ENCODE results near the gene PJA1. TPM values are rescaled to one million over a fixed set of nuclear protein-coding genes. Genes with fewer than 3 reads are reported as not detected.

Gene PJA1, protein sequence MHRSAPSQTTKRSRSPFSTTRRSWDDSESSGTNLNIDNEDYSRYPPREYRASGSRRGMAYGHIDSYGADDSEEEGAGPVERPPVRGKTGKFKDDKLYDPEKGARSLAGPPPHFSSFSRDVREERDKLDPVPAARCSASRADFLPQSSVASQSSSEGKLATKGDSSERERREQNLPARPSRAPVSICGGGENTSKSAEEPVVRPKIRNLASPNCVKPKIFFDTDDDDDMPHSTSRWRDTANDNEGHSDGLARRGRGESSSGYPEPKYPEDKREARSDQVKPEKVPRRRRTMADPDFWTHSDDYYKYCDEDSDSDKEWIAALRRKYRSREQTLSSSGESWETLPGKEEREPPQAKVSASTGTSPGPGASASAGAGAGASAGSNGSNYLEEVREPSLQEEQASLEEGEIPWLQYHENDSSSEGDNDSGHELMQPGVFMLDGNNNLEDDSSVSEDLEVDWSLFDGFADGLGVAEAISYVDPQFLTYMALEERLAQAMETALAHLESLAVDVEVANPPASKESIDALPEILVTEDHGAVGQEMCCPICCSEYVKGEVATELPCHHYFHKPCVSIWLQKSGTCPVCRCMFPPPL
- 15.3 and 15.8 TPM in 2 replicates for total RNA-seq

GRCh38 chrX:69165087-69165651 is at the start of gene PJA1:
Gene PJA1 (minus strand): TSS chrX:69165453. CDS start chrX:69163073, 2,380 bp downstream.

Data from thoracic aorta endothelial cell (primary cell).